Heart right ventricle (tissue), 16 donors: ENCODE data around the gene FGFBP2. TPM values are rescaled to one million over a fixed set of nuclear protein-coding genes. Genes with fewer than 3 reads are reported as not detected.
A peak's percentile ranks its signal among the peaks of the same experiment; 100 is the strongest.

Experiments used
- ATAC-seq, 8 donors: fragments of 200-7000 bp; cut with Tn5 transposase; one replicate each; pipeline ENCODE4 v1.9.1; 2020; ENCODE audit warnings: mild to moderate bottlenecking in 8 of 8, moderate library complexity in 8 of 8, moderate number of reproducible peaks in 1 of 8
- DNase-seq, 2 donors: peaks; one replicate each; pipeline ENCODE4 v3.0.0-alpha.2; 2020
- H3K27ac ChIP-seq, 10 donors: fragments of 200-600 bp; sonication (generic) in 2 of 10; one replicate each; pipeline versions ENCODE4 v1.5.0 to v1.8.0; 2020 to 2022; ENCODE audit warnings: mild to moderate bottlenecking in 3 of 10
- H3K27me3 ChIP-seq, 7 donors: fragments of 200-600 bp; one replicate each; pipeline ENCODE4 v1.8.0; 2021 to 2022; ENCODE audit warnings: mild to moderate bottlenecking in 2 of 7
- H3K36me3 ChIP-seq, 9 donors: fragments of 200-600 bp; sonication (generic) in 1 of 9; one replicate each; pipeline versions ENCODE4 v1.5.0 to v1.8.0; 2020 to 2022; ENCODE audit warnings: mild to moderate bottlenecking in 2 of 9
- H3K4me1 ChIP-seq, 9 donors: fragments of 200-600 bp; sonication (generic) in 1 of 9; one replicate each; pipeline versions ENCODE4 v1.5.0 to v1.8.0; 2020 to 2022; ENCODE audit warnings: mild to moderate bottlenecking in 4 of 9
- H3K4me3 ChIP-seq, 10 donors: fragments of 200-600 bp; sonication (generic) in 2 of 10; one replicate each; pipeline versions ENCODE4 v1.5.0 to v1.8.0; 2020 to 2022; ENCODE audit warnings: mild to moderate bottlenecking in 7 of 10, moderate library complexity in 2 of 10
- H3K9me3 ChIP-seq, 11 donors: fragments of 200-600 bp in 10 of 11; sonication (generic) in 2 of 11; one replicate each; pipeline versions ENCODE4 v1.5.0 to v1.8.0; 2013 to 2022; ENCODE audit warnings: mild to moderate bottlenecking in 2 of 11, control low read depth in 1 of 11, moderate library complexity in 1 of 11
- WGBS, 2 donors: extraction: QIAGEN DNeasy Blood & Tissue Kit; methylation state at CpG; one replicate each; pipeline ENCODE4 v1.1.7; 2013; ENCODE audit warnings: inconsistent platforms in 1 of 2; 5-methylcytosine and 5-hydroxymethylcytosine counted together
- intact Hi-C, 10 donors: fragments of 100-400 bp; cut with DNase I; formaldehyde crosslinking; loops; one replicate each; pipeline versions ENCODE4 v1.11.1 to v1.14.2; 2022
- polyA plus RNA-seq, 2 donors: library from polyadenylated mRNA; stranded (reverse); fragments of 200-250 nt; gene quantifications; one replicate each; pipeline ENCODE4 v1.2.3, GENCODE V29; 2013
- total RNA-seq, 10 donors: library from RNA; stranded (reverse); fragmentation: NEBNext Ultra II Directional in 3 of 10; extraction: Animal tissue kit (Norgen Biotek cat#: 25700) in 3 of 10; gene quantifications; one replicate each; pipeline versions ENCODE4 v1.2.1 to v1.2.4, GENCODE V29; 2021 to 2023
- TF ChIP-seq, protein P1 (sequence below), 9 donors: fragments of 200-600 bp; sonication (generic) in 2 of 9; IDR thresholded peaks; one replicate each; pipeline versions ENCODE4 v1.5.0 to v1.8.0; 2021 to 2022; ENCODE audit warnings: antibody characterized with exemption in 9 of 9, mild to moderate bottlenecking in 5 of 9, moderate library complexity in 1 of 9
- donor health status: Arrhythmogenic right ventricular cardiomyopathy.
- donor health status: ischemic (EF 13 %, LVEDD 7.1; RV severe dilation, severe dysfunction).
- donor health status: healthy with polysubstance abuse.
- donor health status: DM: no; HTN: yes; CAD: no.
- donor health status: DM: no; HTN: no; CAD: no.
- donor health status: ischemic (EF 25% LVEDD 6.9; RV normal size, moderate dysfunction).
- donor health status: ischemic (EF 25% LVEDD 5.7; RV mildly dilated, moderate dysfunction).
- donor health status: healthy.
- donor health status: DM: yes; HTN: yes; CAD: no.
- donor health status: Ischemic cardiomyopathy.
- donor health status: ischemic (EF 35%, LVEDD 5.7; RV mildly dilated, moderate dysfunction).
- donor health status: nonischemic (EF 11% LVEDD 7.7; RV severe dilation, severe dysfunction).
- donor health status: DM: yes; HTN: yes; CAD: no.
- donor health status: PGD.
- donor health status: ischemic (EF 29% LVEDD 5.4; RV normal size, mild dysfunction).
- donor health status: nonischemic (EF 23%, LVEDD 6.1; RV moderate dilation, normal function).

Gene FGFBP2
- total and polyA plus RNA-seq, 12 donors: 0.32 to 15.8 (median 1.6) TPM

- TF ChIP-seq, protein P1, sequence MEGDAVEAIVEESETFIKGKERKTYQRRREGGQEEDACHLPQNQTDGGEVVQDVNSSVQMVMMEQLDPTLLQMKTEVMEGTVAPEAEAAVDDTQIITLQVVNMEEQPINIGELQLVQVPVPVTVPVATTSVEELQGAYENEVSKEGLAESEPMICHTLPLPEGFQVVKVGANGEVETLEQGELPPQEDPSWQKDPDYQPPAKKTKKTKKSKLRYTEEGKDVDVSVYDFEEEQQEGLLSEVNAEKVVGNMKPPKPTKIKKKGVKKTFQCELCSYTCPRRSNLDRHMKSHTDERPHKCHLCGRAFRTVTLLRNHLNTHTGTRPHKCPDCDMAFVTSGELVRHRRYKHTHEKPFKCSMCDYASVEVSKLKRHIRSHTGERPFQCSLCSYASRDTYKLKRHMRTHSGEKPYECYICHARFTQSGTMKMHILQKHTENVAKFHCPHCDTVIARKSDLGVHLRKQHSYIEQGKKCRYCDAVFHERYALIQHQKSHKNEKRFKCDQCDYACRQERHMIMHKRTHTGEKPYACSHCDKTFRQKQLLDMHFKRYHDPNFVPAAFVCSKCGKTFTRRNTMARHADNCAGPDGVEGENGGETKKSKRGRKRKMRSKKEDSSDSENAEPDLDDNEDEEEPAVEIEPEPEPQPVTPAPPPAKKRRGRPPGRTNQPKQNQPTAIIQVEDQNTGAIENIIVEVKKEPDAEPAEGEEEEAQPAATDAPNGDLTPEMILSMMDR (IDR thresholded peaks at IDR 0.05): no peak
These were observed 31.3 kb downstream of the FGFBP2 start for GRCh38 chr4:15931451-15932210.

DNA sequence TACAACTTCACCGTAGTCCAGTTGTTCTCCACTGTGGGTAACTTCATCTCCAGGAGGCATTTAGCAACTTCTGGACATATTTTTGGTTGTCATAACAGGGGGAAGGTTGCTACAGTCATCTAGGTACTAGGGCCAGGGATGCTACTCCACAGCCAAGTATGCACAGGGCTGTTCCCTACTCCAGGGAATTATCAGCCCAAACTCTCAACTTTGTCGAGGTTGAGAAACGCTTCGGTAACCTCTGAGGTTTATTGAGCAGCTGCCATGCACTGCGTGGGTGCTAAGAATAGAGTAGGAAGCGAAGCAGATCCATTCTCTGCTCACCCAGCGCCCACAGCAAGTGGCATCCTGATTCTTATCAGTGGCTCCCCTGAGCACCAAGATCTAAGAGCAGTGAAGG, 32.7 kb downstream of the FGFBP2 start:
- ATAC-seq: peak in 2 of 8 donors; percentile 33 to 70
- TF ChIP-seq, protein P1 (IDR thresholded peaks at IDR 0.05): no peak
- no peaks in the 10 kb centered on the region for H3K9me3 ChIP-seq
- 69 to 70% methylated on average over 7 of the region's 7 CpGs for WGBS, 2 donors
- peaks cover 0 to 25% (median 16%) of the 10 kb centered on the region in 7 donors for H3K27me3 ChIP-seq
- no peak for DNase-seq
- intact Hi-C loops: no loop called here
- H3K4me3 ChIP-seq: no peak overlapping the region
- peaks cover 0 to 4% (median 0%) of the 10 kb centered on the region in 9 donors for H3K4me1 ChIP-seq
- H3K36me3 ChIP-seq: no peaks in the 10 kb centered on the region
- H3K27ac ChIP-seq: no peak overlapping the region

More at GRCh38 chr4:15931451-15932210, 31.3 kb downstream of the FGFBP2 start:
- no peak for DNase-seq
- no peaks in the 10 kb centered on the region for H3K9me3 ChIP-seq
- H3K27ac ChIP-seq: no peak overlapping the region
- peaks cover 0 to 7% (median 0%) of the 10 kb centered on the region in 9 donors for H3K4me1 ChIP-seq
- 91 to 93% methylated on average over 5 of the region's 5 CpGs for WGBS, 2 donors
- intact Hi-C loops: no loop called here
- peaks cover 0 to 28% (median 13%) of the 10 kb centered on the region in 7 donors for H3K27me3 ChIP-seq
- no peaks in the 10 kb centered on the region for H3K36me3 ChIP-seq
- no peak overlapping the region for H3K4me3 ChIP-seq
- ATAC-seq: no peak

GRCh38 chr4:15929540-15929939, 33.4 kb downstream of the FGFBP2 start:
- no peaks in the 10 kb centered on the region for H3K9me3 ChIP-seq
- ATAC-seq (no peak), DNase-seq (no peak)
- intact Hi-C loops: no loop called here
- H3K36me3 ChIP-seq: no peaks in the 10 kb centered on the region
- 64 to 66% methylated on average over 3 of the region's 3 CpGs for WGBS, 2 donors
- TF ChIP-seq, protein P1 (IDR thresholded peaks at IDR 0.05): no peak
- H3K27ac ChIP-seq: no peak overlapping the region
- no peak overlapping the region for H3K4me3 ChIP-seq
- H3K27me3 ChIP-seq: peaks cover 0 to 25% (median 16%) of the 10 kb centered on the region in 7 donors
- H3K4me1 ChIP-seq: no peaks in the 10 kb centered on the region

DNA sequence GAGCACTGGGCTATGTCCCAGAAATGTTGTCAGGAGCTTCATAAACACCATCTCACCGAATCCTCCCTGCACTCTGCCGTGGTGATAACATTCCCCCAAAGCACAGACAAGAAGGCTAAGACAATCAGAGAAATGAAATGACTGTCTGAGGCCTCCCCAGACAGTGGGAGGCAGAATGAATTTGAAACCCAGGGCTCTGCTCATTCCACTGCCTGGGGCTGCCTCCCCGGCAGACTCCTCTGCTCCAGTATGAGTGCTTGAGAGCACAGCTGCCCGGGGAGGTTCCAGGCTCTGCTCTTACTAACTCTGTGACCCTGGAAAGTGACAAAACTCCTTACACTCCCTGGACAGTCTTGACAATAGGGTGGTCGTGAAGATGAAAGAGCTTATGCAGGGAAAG, 34.1 kb downstream of the FGFBP2 start:
- no peaks in the 10 kb centered on the region for H3K9me3 ChIP-seq
- no peaks in the 10 kb centered on the region for H3K36me3 ChIP-seq
- H3K4me3 ChIP-seq: no peak overlapping the region
- TF ChIP-seq, protein P1 (IDR thresholded peaks at IDR 0.05): no peak
- no peaks in the 10 kb centered on the region for H3K4me1 ChIP-seq
- ATAC-seq (no peak), DNase-seq (no peak)
- H3K27ac ChIP-seq: no peak overlapping the region
- intact Hi-C loops: no loop called here
- WGBS, 2 donors: 56 to 58% methylated on average over 5 of the region's 5 CpGs
- H3K27me3 ChIP-seq: peaks cover 0 to 25% (median 16%) of the 10 kb centered on the region in 7 donors
